ENCODE data around the gene NGEF. TPM values are rescaled to one million over a fixed set of nuclear protein-coding genes. Genes with fewer than 3 reads are reported as not detected.

NGEF gene
- total and polyA plus RNA-seq, 4 donors: 10.6 to 22.6 (median 10.8) TPM

DNA sequence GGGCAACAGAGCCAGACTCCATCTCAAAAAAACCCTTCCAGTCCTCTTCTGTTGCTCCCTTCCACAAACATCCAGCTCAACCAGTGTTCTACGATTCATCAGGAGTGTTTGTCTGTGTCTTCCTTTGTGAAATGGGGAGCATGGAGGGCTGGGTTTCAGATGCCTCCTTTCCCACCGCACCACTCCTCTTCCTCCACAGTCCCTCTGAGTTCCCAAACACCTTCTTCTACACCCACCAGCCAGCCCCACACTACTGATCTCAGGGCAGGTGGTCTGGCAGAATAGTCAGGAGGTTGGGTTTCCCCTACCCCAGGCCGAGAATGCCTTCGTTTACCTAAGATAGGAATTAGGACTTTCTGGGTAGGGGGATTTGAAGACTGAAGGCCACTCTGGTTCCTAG lies 36.9 kb downstream of the NGEF start (continued):
- no peak for TF ChIP-seq REST (IDR thresholded peaks at IDR 0.05)

GRCh38 chr2:232974396-232974795 lies 38.7 kb downstream of the NGEF start:
- DNase-seq (ENCODE audit: low spot score): no peak
- 86% methylated on average over 7 of the region's 7 CpGs for WGBS
- Histone ChIP-seq H3K27ac (ENCODE audit: low read depth in 1 of 2, low read length in 2 of 2) (no peak overlapping the region), H3K4me1 (ENCODE audit: control insufficient read depth in 4 of 4, insufficient read depth in 4 of 4, low read length in 3 of 4) (no peaks in the 10 kb centered on the region), H3K36me3 (ENCODE audit: control insufficient read depth in 4 of 4, insufficient read depth in 3 of 4, low read depth in 1 of 4, low read length in 3 of 4) (peaks cover 4 to 17% (median 9%) of the 10 kb centered on the region in 4 donors), H3K27me3 (ENCODE audit: control insufficient read depth in 4 of 4, insufficient read depth in 4 of 4, low read length in 3 of 4) (no peaks in the 10 kb centered on the region), H3K9ac (ENCODE audit: low read depth in 1 of 2, low read length in 2 of 2) (no peak overlapping the region), H3K9me3 (ENCODE audit: control insufficient read depth in 4 of 4, low read length in 3 of 4) (no peaks in the 10 kb centered on the region), H3K4me3 (ENCODE audit: low read depth in 1 of 3, low read length in 3 of 3) (no peak overlapping the region)
- no peak for TF ChIP-seq HNF4A (conservative IDR thresholded peaks at IDR 0.05)
- no peak for TF ChIP-seq MAX (IDR thresholded peaks at IDR 0.05)
- TF ChIP-seq RAD21 (IDR thresholded peaks at IDR 0.05): no peak
- TF ChIP-seq SP1 (IDR thresholded peaks at IDR 0.05): no peak
- no peak for TF ChIP-seq TAF1 (conservative IDR thresholded peaks at IDR 0.05)
- TF ChIP-seq FOXA2 (IDR thresholded peaks at IDR 0.05): no peak
- no peak for TF ChIP-seq ZBTB33 (IDR thresholded peaks at IDR 0.05)
- no peak for TF ChIP-seq HNF4G (IDR thresholded peaks at IDR 0.05)
- TF ChIP-seq GABPA (IDR thresholded peaks at IDR 0.05 in 1 of 2, conservative IDR thresholded peaks at IDR 0.05 in 1 of 2): no peak
- TF ChIP-seq, protein P1, sequence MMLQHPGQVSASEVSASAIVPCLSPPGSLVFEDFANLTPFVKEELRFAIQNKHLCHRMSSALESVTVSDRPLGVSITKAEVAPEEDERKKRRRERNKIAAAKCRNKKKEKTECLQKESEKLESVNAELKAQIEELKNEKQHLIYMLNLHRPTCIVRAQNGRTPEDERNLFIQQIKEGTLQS (IDR thresholded peaks at IDR 0.05): no peak
- no peak for TF ChIP-seq EGR1 (IDR thresholded peaks at IDR 0.05; ENCODE audit: low read depth in 2 of 2)

- Histone ChIP-seq H3K4me3 (ENCODE audit: low read depth in 1 of 3, low read length in 3 of 3) (no peak overlapping the region), H3K36me3 (ENCODE audit: control insufficient read depth in 4 of 4, insufficient read depth in 3 of 4, low read depth in 1 of 4, low read length in 3 of 4) (peaks cover 6 to 19% (median 9%) of the 10 kb centered on the region in 4 donors), H3K9me3 (ENCODE audit: control insufficient read depth in 4 of 4, low read length in 3 of 4) (no peaks in the 10 kb centered on the region), H3K9ac (ENCODE audit: low read depth in 1 of 2, low read length in 2 of 2) (no peak overlapping the region), H3K27ac (ENCODE audit: low read depth in 1 of 2, low read length in 2 of 2) (no peak overlapping the region), H3K4me1 (ENCODE audit: control insufficient read depth in 4 of 4, insufficient read depth in 4 of 4, low read length in 3 of 4) (no peaks in the 10 kb centered on the region), H3K27me3 (ENCODE audit: control insufficient read depth in 4 of 4, insufficient read depth in 4 of 4, low read length in 3 of 4) (no peaks in the 10 kb centered on the region)
- WGBS: 94% methylated on average over 3 of the region's 3 CpGs
- no peak for DNase-seq (ENCODE audit: low spot score)
- no peak for TF ChIP-seq TAF1 (conservative IDR thresholded peaks at IDR 0.05)
These were observed 39.3 kb downstream of the NGEF start for GRCh38 chr2:232973796-232974195.
